Right renal pelvis (tissue), 4 donors: ENCODE results near the gene PLET1. TPM values are rescaled to one million over a fixed set of nuclear protein-coding genes. Genes with fewer than 3 reads are reported as not detected.

Experiments
- DNase-seq, 4 donors: peaks; one replicate each; pipeline ENCODE4 v3.0.0-alpha.2; 2013; ENCODE audit warnings: low read depth in 4 of 4, low spot score in 3 of 4, missing footprints in 1 of 4
- polyA plus RNA-seq, 4 donors: library from polyadenylated mRNA; unstranded; fragments of 120-200 nt; gene quantifications; one replicate each; pipeline ENCODE4 v1.2.1, GENCODE V29; 2013; ENCODE audit not compliant: insufficient read length in 4 of 4

The PLET1 gene
- polyA plus RNA-seq, result under 1 TPM in 1 of 4 donors, not detected in 3; 0.04 TPM

- no peak for DNase-seq
Measured at GRCh38 chr11:112260490-112260889, at the start of gene PLET1. TSS of gene PLET1 (minus strand) at chr11:112260860. CDS start at chr11:112260589, 271 bp downstream.

- no peak for DNase-seq
Measured at GRCh38 chr11:112310419-112310818, 49.8 kb upstream of the PLET1 start.

- DNase-seq, result no peak
Measured at GRCh38 chr11:112308651-112309050, 48.0 kb upstream of the PLET1 start.

GRCh38 chr11:112307616-112308015 lies 47.0 kb upstream of the PLET1 start:
- no peak for DNase-seq

DNA sequence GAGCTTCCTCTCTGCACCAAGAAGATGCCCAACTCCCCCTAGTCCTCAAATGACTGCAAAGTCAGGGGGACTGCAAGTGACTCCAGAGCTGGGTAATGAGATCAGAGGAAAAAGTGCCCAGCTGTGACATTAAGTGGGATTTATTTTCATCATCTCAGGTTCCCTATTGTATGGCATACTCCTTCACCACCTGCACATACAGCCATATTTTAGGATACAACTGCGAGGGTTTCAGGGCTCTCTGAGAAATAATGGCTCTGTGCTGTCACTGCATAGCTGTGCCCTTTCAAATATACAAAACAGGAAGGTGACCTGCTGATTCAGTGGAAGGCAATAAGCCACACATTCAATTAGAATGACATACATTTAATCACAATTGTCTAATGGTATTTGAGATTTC lies 45.6 kb upstream of the PLET1 start:
- DNase-seq, result no peak

GRCh38 chr11:112304914-112305313 lies 44.3 kb upstream of the PLET1 start:
- no peak for DNase-seq

DNA sequence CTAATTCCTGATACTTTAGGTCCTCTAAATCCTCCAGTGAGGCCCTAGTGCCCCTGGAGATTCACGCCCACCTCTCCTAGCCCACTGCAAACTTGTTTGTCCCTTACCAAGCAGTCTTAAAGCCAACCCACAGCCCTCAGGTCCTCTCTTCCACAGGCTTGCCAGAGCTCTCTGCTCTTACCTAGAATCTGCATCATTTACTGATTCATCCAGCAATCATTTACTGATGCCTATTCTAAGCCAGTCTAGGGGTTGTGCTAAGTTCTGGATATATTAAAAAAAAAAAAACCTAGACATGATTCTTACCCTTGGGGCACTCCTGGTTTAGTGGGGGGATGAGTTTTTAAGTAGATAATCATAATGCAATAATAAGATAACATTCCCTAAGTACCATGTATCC lies 43.0 kb upstream of the PLET1 start:
- DNase-seq, result no peak

DNA sequence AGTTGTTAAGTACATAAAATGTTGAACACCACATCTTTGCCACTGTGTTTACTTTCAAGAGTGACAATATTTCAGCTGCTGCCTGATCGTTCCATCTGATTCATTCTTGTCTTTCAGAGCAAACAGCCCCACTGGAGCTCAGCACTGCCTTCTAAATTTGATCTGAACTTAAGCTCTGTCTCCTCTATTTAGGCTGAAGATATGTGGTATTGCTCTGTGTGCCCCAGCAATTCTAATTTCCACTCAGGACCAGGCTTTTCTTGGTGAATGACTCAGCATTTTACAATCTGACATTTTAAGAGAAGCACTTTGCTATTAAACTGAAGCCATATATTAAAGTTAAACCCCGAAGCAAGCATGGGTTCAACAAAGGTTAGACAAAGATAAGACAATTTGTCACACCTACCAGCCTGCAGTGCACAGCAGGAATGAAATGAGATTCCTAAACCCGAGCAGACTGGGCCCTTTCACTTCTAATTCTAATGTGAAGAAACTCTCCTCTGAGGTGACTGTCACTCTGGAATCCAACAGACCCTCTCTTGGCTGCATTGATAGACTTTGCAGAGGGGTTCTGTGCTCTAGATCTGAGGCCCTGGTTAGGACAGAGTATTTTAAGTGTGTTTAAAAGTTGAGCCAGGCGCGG lies 41.7 kb upstream of the PLET1 start:
- no peak for DNase-seq

GRCh38 chr11:112300094-112300786 lies 39.6 kb upstream of the PLET1 start:
- DNase-seq, result no peak

- no peak for DNase-seq
Measured at GRCh38 chr11:112298535-112298934, 37.9 kb upstream of the PLET1 start.

GRCh38 chr11:112297248-112297866 lies 36.7 kb upstream of the PLET1 start:
- DNase-seq, result no peak

GRCh38 chr11:112296044-112296443 lies 35.4 kb upstream of the PLET1 start:
- DNase-seq, result no peak

GRCh38 chr11:112294688-112295340 lies 34.2 kb upstream of the PLET1 start:
- no peak for DNase-seq

- no peak for DNase-seq
Measured at GRCh38 chr11:112293614-112294013, 33.0 kb upstream of the PLET1 start.

- no peak for DNase-seq
Measured at GRCh38 chr11:112292785-112293407, 32.2 kb upstream of the PLET1 start.

DNA sequence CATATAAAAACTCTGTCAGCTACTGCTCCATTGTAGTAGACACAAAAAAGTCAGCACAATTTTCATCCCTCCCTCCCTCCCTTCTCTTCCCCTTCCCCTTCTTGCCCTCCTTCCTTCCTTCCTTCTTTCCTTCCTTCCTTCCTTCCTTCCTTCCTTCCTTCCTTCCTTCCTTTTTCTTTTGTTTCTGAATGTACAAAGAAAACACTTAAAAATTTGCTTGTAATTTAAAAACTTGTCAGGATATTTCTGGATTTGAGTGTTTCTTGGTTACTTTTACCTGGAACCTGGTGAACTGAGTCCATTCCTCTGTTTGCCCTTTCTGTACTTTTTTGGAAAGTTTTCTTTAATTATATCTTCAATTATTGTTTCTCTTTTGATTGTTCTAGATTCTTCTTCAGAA lies 31.5 kb upstream of the PLET1 start:
- no peak for DNase-seq

DNA sequence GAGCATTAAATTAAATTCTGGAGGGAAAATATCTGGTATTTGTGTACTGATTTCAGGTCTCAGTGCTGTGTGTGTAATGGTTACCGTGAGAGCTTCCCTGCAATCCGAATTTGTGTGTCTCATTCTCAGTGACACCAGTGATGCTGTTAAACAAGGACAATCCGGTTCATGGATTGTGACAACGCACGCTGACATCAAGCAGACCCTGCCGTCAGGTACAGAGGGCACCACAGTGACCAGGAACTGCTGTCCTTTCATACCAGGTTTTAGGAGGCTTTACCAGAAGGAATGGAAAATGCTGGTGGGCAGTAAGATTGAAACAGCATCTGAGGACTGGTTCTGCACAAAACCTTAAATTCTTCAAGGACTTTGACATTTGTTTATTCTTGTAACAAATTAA lies 30.5 kb upstream of the PLET1 start:
- no peak for DNase-seq

GRCh38 chr11:112290493-112290850 lies 29.8 kb upstream of the PLET1 start:
- DNase-seq, result peak in 1 of 4 donors; percentile 7

- peak in 2 of 4 donors; percentile 35 to 52 for DNase-seq
Measured at GRCh38 chr11:112289588-112290492, 29.2 kb upstream of the PLET1 start.

DNA sequence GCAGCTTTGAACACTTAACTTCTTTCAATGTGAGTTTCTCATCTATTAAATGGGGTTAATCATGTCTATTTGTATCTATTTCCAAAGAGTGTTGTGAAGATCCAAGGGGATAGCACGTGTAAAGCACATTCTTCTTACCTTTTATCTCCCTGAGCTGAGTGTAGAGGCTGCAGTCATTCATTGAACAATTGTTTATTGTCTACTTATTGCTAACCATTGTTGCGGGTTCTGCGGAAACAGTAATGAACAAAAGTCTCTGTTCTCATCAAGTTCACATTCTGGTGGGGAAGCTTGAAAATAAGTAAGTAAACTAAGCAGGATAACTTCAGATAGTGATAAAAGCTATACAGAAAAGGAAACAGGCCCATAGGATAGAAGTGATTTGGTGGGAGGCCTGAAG lies 27.4 kb upstream of the PLET1 start:
- DNase-seq, result no peak
